KMS-11 (cell line): ENCODE results near the gene PSMD6.

Source experiments
- H2AFZ ChIP-seq: fragments of 200-600 bp; sonication (generic); 2 replicates; pipeline ENCODE4 v1.6.1; 2016; ENCODE audit warnings: antibody characterized with exemption, mixed run types, low read depth
- H3K27ac ChIP-seq: fragments of 200-600 bp; sonication (generic); 2 replicates; pipeline ENCODE4 v1.6.1; 2016; ENCODE audit warnings: mild to moderate bottlenecking, mixed run types
- H3K27me3 ChIP-seq: fragments of 200-600 bp; sonication (generic); 2 replicates; pipeline ENCODE4 v1.6.1; 2017; ENCODE audit warnings: mild to moderate bottlenecking, low read depth, mixed run types, moderate library complexity; ENCODE audit not compliant: insufficient read depth
- H3K36me3 ChIP-seq: fragments of 200-600 bp; sonication (generic); 2 replicates; pipeline ENCODE4 v1.6.1; 2017; ENCODE audit warnings: mild to moderate bottlenecking, mixed run types; ENCODE audit not compliant: insufficient read depth
- H3K4me1 ChIP-seq: fragments of 200-600 bp; sonication (generic); 2 replicates; pipeline ENCODE4 v1.6.1; 2016; ENCODE audit warnings: mild to moderate bottlenecking, low read depth, mixed run types; ENCODE audit not compliant: poor library complexity, severe bottlenecking
- H3K4me2 ChIP-seq: fragments of 200-600 bp; sonication (generic); 2 replicates; pipeline ENCODE4 v1.7.0; 2016; ENCODE audit warnings: mild to moderate bottlenecking, mixed run types
- H3K4me3 ChIP-seq: fragments of 200-600 bp; sonication (generic); IDR thresholded peaks from 2 replicates; pipeline ENCODE4 v1.6.1; 2017; ENCODE audit warnings: low read depth, low read length, mixed read lengths; ENCODE audit not compliant: insufficient read depth
- H3K79me2 ChIP-seq: fragments of 200-600 bp; sonication (generic); 2 replicates; pipeline ENCODE4 v1.6.1; 2016; ENCODE audit warnings: low read depth, mixed run types; ENCODE audit not compliant: insufficient read depth
- H3K9ac ChIP-seq: fragments of 200-600 bp; sonication (generic); 2 replicates; pipeline ENCODE4 v1.6.1; 2016; ENCODE audit warnings: mild to moderate bottlenecking, mixed run types
- H4K20me1 ChIP-seq: fragments of 200-600 bp; sonication (generic); 2 replicates; pipeline ENCODE4 v1.6.1; 2016; ENCODE audit warnings: mild to moderate bottlenecking, mixed run types; ENCODE audit not compliant: insufficient read depth
- TF ChIP-seq, protein P1 (sequence below): fragments of 200-600 bp; sonication (generic); conservative IDR thresholded peaks from 2 replicates; pipeline ENCODE4 v1.6.1; 2017; ENCODE audit warnings: low read depth, mild to moderate bottlenecking, antibody characterized with exemption, low read length, moderate library complexity, mixed read lengths

Gene PSMD6

DNA sequence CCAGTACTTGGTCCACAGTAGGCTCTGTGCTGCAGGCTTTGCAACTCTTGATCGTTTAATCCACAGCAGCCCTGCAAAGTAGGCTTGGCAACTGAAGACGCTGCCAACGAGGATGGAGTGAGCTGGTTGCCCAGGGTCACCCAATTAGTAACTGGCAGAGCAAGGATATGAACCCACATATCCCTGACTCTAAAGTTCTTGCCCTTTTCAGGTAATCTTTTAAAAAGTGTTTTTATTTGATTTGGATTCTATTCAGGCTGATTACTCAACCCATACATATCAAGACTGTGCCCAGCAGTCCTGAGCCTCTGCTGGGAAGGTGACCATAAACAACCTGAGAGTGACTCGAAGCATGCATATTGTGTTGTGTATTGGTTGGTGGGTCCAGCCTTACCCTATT is 50.3 kb downstream of the PSMD6 start:
- Histone ChIP-seq H3K27ac (no peak overlapping the region), H2AFZ (no peak overlapping the region), H3K4me3 (no peak overlapping the region), H3K4me1 (peaks cover 25% of the 10 kb centered on the region), H3K36me3 (no peaks in the 10 kb centered on the region), H3K9ac (no peak overlapping the region), H3K79me2 (peaks cover 39% of the 10 kb centered on the region), H4K20me1 (no peaks in the 10 kb centered on the region), H3K4me2 (no peak overlapping the region), H3K27me3 (no peaks in the 10 kb centered on the region)
- TF ChIP-seq, protein P1, sequence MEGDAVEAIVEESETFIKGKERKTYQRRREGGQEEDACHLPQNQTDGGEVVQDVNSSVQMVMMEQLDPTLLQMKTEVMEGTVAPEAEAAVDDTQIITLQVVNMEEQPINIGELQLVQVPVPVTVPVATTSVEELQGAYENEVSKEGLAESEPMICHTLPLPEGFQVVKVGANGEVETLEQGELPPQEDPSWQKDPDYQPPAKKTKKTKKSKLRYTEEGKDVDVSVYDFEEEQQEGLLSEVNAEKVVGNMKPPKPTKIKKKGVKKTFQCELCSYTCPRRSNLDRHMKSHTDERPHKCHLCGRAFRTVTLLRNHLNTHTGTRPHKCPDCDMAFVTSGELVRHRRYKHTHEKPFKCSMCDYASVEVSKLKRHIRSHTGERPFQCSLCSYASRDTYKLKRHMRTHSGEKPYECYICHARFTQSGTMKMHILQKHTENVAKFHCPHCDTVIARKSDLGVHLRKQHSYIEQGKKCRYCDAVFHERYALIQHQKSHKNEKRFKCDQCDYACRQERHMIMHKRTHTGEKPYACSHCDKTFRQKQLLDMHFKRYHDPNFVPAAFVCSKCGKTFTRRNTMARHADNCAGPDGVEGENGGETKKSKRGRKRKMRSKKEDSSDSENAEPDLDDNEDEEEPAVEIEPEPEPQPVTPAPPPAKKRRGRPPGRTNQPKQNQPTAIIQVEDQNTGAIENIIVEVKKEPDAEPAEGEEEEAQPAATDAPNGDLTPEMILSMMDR, result no peak

DNA sequence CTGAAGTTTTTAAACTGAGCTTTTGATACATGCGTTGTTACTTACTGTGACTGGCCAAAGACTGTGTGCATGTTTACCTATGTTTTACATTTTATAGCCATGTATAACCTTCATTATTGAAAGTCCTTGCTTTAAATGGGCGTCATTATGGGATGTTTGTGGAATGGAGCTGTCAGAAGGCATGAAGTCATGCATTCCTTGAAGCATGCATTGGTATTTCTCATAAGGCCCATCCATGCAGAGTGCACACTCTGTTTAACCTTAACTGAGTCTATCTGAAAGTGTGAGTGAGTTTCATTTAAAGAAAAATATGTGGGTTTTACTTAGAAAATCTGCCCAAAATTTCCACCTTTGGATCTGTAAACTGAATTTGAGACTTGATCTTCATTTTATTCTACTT is 51.1 kb downstream of the PSMD6 start:
- Histone ChIP-seq H3K4me2 (no peak overlapping the region), H3K36me3 (no peaks in the 10 kb centered on the region), H4K20me1 (no peaks in the 10 kb centered on the region), H3K79me2 (peaks cover 39% of the 10 kb centered on the region), H3K4me1 (peaks cover 26% of the 10 kb centered on the region), H3K27me3 (no peaks in the 10 kb centered on the region), H2AFZ (no peak overlapping the region), H3K9ac (no peak overlapping the region), H3K27ac (no peak overlapping the region), H3K4me3 (no peak overlapping the region)
- TF ChIP-seq, protein P1, result no peak

GRCh38 chr3:63970631-63971475 is 52.4 kb downstream of the PSMD6 start:
- H3K4me3 ChIP-seq, result no peak overlapping the region
- H3K36me3 ChIP-seq, result no peaks in the 10 kb centered on the region
- H3K4me1 ChIP-seq, result peaks cover 40% of the 10 kb centered on the region
- no peak overlapping the region for H3K4me2 ChIP-seq
- no peak overlapping the region for H3K27ac ChIP-seq
- no peaks in the 10 kb centered on the region for H4K20me1 ChIP-seq
- TF ChIP-seq, protein P1, result no peak
- peaks cover 48% of the 10 kb centered on the region for H3K79me2 ChIP-seq
- H3K9ac ChIP-seq, result no peak overlapping the region
- H3K27me3 ChIP-seq, result no peaks in the 10 kb centered on the region
- H2AFZ ChIP-seq, result no peak overlapping the region

DNA sequence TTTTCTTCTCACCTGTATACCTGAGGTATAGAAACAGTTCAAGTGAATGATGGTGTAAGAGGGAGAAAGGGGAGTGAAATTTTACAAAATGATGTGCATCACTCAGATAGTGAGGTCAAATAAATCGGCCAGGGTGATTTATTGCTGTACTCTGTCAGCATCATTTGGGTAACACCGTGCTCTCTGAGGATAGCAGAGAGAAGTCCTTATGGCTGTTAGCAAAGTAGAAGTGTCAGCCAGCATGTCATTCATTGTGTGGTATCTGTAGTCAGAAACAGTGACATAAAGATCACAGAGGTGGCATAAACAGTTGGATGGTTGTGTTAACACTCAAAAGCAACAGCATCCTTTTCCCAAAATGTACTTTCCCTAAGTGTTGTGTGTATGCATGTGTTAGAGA is 53.4 kb downstream of the PSMD6 start:
- H3K79me2 ChIP-seq, result peaks cover 49% of the 10 kb centered on the region
- TF ChIP-seq, protein P1, result no peak
- H2AFZ ChIP-seq, result no peak overlapping the region
- no peak overlapping the region for H3K9ac ChIP-seq
- no peaks in the 10 kb centered on the region for H4K20me1 ChIP-seq
- no peak overlapping the region for H3K4me3 ChIP-seq
- H3K4me2 ChIP-seq, result peak overlapping the region; percentile 73
- peaks cover 48% of the 10 kb centered on the region for H3K4me1 ChIP-seq
- H3K36me3 ChIP-seq, result no peaks in the 10 kb centered on the region
- H3K27ac ChIP-seq, result peak overlapping the region; percentile 81; the same call in 1 of the 2 replicates
- no peaks in the 10 kb centered on the region for H3K27me3 ChIP-seq
